SK-N-SH treated with all-trans-retinoic acid at 6 μM for 48 hours (cell line): Measurements from ENCODE around the gene CHIC2.

Source experiments
- ATAC-seq: fragments of 200-7000 bp; cut with Tn5 transposase; 3 replicates; pipeline ENCODE4 v1.9.1; 2020; ENCODE audit warnings: mild to moderate bottlenecking, moderate library complexity
- ARNTL ChIP-seq: fragments of 450-650 bp; formaldehyde crosslinking; IDR thresholded peaks from 2 replicates; pipeline ENCODE4 v1.5.0; 2020; ENCODE audit warnings: low read depth, mild to moderate bottlenecking, moderate library complexity, borderline replicate concordance
- BACH2 ChIP-seq: fragments of 250-450 bp; sonication (Bioruptor Pico); IDR thresholded peaks from 2 replicates; pipeline ENCODE4 v1.9.0; 2021; ENCODE audit warnings: mild to moderate bottlenecking, borderline replicate concordance
- CREB5 ChIP-seq: fragments of 250-450 bp; sonication (Bioruptor Pico); IDR thresholded peaks from 2 replicates; pipeline ENCODE4 v1.5.1; 2020; ENCODE audit warnings: low read depth, mild to moderate bottlenecking, moderate library complexity
- CSDC2 ChIP-seq: fragments of 250-450 bp; sonication (Bioruptor Pico); IDR thresholded peaks from 2 replicates; pipeline ENCODE4 v1.5.0; 2020; ENCODE audit warnings: mild to moderate bottlenecking, moderate library complexity
- CSRNP3 ChIP-seq: fragments of 250-450 bp; sonication (Bioruptor Pico); IDR thresholded peaks from 2 replicates; pipeline ENCODE4 v1.5.1; 2021; ENCODE audit warnings: mild to moderate bottlenecking, moderate library complexity
- ESRRG ChIP-seq: fragments of 250-450 bp; sonication (Bioruptor Pico); IDR thresholded peaks from 2 replicates; pipeline ENCODE4 v1.6.1; 2021; ENCODE audit warnings: mild to moderate bottlenecking
- GLIS3 ChIP-seq: fragments of 250-450 bp; sonication (Bioruptor Pico); IDR thresholded peaks from 2 replicates; pipeline ENCODE4 v1.5.0; 2020; ENCODE audit warnings: mild to moderate bottlenecking, moderate library complexity
- ISL1 ChIP-seq: fragments of 250-450 bp; sonication (Bioruptor Pico); IDR thresholded peaks from 2 replicates; pipeline ENCODE4 v2.1.2; 2022; ENCODE audit warnings: mild to moderate bottlenecking, moderate library complexity
- OSR1 ChIP-seq: fragments of 250-450 bp; sonication (Bioruptor Pico); IDR thresholded peaks from 2 replicates; pipeline ENCODE4 v1.8.0; 2022; ENCODE audit warnings: moderate library complexity, mild to moderate bottlenecking, inconsistent platforms
- PATZ1 ChIP-seq: fragments of 250-450 bp; sonication (Bioruptor Pico); IDR thresholded peaks from 2 replicates; pipeline ENCODE4 v1.8.0; 2020; ENCODE audit warnings: mild to moderate bottlenecking, moderate library complexity, borderline replicate concordance
- PPARA ChIP-seq: fragments of 250-450 bp; sonication (Bioruptor Pico); IDR thresholded peaks from 2 replicates; pipeline ENCODE4 v1.5.0; 2020; ENCODE audit warnings: mild to moderate bottlenecking, borderline replicate concordance
- RARB ChIP-seq: fragments of 250-450 bp; sonication (Bioruptor Pico); IDR thresholded peaks from 2 replicates; pipeline ENCODE4 v1.8.0; 2021; ENCODE audit warnings: mild to moderate bottlenecking, moderate library complexity
- SNAI2 ChIP-seq: fragments of 250-450 bp; sonication (Bioruptor Pico); IDR thresholded peaks from 2 replicates; pipeline ENCODE4 v1.5.0; 2020; ENCODE audit warnings: mild to moderate bottlenecking, moderate library complexity
- TCF4 ChIP-seq: fragments of 250-450 bp; sonication (Bioruptor Pico); IDR thresholded peaks from 2 replicates; pipeline ENCODE4 v1.8.0; 2021; ENCODE audit warnings: mild to moderate bottlenecking, moderate library complexity, borderline replicate concordance
- TOX ChIP-seq: fragments of 250-450 bp; sonication (Bioruptor Pico); IDR thresholded peaks from 2 replicates; pipeline ENCODE4 v1.8.0; 2021; ENCODE audit warnings: mild to moderate bottlenecking, moderate library complexity, borderline replicate concordance
- TSHZ2 ChIP-seq: fragments of 250-450 bp; sonication (Bioruptor Pico); IDR thresholded peaks from 2 replicates; pipeline ENCODE4 v1.5.0; 2020; ENCODE audit warnings: mild to moderate bottlenecking, moderate library complexity
- ZC3H10 ChIP-seq: fragments of 250-450 bp; sonication (Bioruptor Pico); IDR thresholded peaks from 2 replicates; pipeline ENCODE4 v1.5.1; 2021; ENCODE audit warnings: mild to moderate bottlenecking, moderate library complexity
- ZFP3 ChIP-seq: fragments of 250-450 bp; sonication (Bioruptor Pico); IDR thresholded peaks from 2 replicates; pipeline ENCODE4 v1.5.0; 2020; ENCODE audit warnings: mild to moderate bottlenecking, moderate library complexity
- ZFP30 ChIP-seq: fragments of 450-650 bp; formaldehyde crosslinking; IDR thresholded peaks from 2 replicates; pipeline ENCODE4 v1.5.0; 2022; ENCODE audit warnings: mild to moderate bottlenecking, moderate library complexity
- ZNF565 ChIP-seq: fragments of 450-650 bp; formaldehyde crosslinking; conservative IDR thresholded peaks from 2 replicates; pipeline ENCODE4 v1.5.0; 2020; ENCODE audit warnings: low read depth, mild to moderate bottlenecking, moderate library complexity
- ZNF8 ChIP-seq: fragments of 450-650 bp; formaldehyde crosslinking; IDR thresholded peaks from 2 replicates; pipeline ENCODE4 v1.5.0; 2020; ENCODE audit warnings: mild to moderate bottlenecking, moderate library complexity
- TF ChIP-seq, protein P1 (sequence below): fragments of 250-450 bp; sonication (Bioruptor Pico); IDR thresholded peaks from 2 replicates; pipeline ENCODE4 v1.8.0; 2021; ENCODE audit warnings: low read depth, mild to moderate bottlenecking, moderate library complexity, borderline replicate concordance

CHIC2 gene

DNA sequence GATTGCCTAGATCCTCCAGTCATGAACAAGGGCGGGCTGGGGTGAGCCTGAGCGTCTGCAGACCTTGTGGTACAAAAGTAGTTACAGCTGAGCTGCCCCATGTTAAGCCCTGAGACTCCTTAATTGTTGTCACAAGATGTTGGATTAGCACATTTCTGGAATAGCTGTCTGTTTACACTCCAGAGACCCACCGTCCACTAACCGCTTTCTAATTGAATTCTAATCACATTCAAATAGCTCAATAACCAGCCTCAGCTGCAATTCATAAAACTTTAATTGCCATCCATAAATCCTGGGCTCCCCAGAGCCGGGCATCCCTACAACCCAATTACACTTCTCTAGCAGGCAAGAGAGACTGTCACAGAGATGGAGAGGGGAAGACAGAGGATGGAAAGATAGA, 34.0 kb upstream of the CHIC2 start:
- TF ChIP-seq CREB5 (CRISPR knock-in tag) (no peak), GLIS3 (CRISPR knock-in tag) (no peak), ZNF565 (CRISPR knock-in tag) (no peak), CSRNP3 (CRISPR knock-in tag) (no peak), SNAI2 (CRISPR knock-in tag) (no peak), ZFP30 (no peak), ISL1 (CRISPR knock-in tag) (no peak), ARNTL (no peak), OSR1 (CRISPR knock-in tag) (no peak), ZFP3 (no peak), BACH2 (CRISPR knock-in tag) (no peak), CSDC2 (CRISPR knock-in tag) (no peak), ZC3H10 (CRISPR knock-in tag) (no peak), TSHZ2 (CRISPR knock-in tag) (no peak), ZNF8 (no peak), PATZ1 (CRISPR knock-in tag) (no peak), TCF4 (CRISPR knock-in tag) (no peak), TOX (no peak), RARB (CRISPR knock-in tag) (no peak)
- TF ChIP-seq, protein P1, sequence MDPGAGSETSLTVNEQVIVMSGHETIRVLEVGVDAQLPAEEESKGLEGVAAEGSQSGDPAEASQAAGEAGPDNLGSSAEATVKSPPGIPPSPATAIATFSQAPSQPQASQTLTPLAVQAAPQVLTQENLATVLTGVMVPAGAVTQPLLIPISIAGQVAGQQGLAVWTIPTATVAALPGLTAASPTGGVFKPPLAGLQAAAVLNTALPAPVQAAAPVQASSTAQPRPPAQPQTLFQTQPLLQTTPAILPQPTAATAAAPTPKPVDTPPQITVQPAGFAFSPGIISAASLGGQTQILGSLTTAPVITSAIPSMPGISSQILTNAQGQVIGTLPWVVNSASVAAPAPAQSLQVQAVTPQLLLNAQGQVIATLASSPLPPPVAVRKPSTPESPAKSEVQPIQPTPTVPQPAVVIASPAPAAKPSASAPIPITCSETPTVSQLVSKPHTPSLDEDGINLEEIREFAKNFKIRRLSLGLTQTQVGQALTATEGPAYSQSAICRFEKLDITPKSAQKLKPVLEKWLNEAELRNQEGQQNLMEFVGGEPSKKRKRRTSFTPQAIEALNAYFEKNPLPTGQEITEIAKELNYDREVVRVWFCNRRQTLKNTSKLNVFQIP: no peak
- no peak for ATAC-seq

- no peak for ATAC-seq
- TF ChIP-seq TOX (no peak), CREB5 (CRISPR knock-in tag) (no peak), ISL1 (CRISPR knock-in tag) (no peak), ZNF8 (no peak), CSDC2 (CRISPR knock-in tag) (no peak), ESRRG (CRISPR knock-in tag) (no peak), PPARA (no peak), RARB (CRISPR knock-in tag) (no peak), ARNTL (no peak), ZFP30 (no peak), TSHZ2 (CRISPR knock-in tag) (no peak)
- TF ChIP-seq, protein P1: no peak
These were observed 32.7 kb upstream of the CHIC2 start for GRCh38 chr4:54097152-54097551.
